Astrocyte of the hippocampus (primary cell): ENCODE results near the gene TRIM43.
"Not testable (repeated sequence)": the region's sequence is repeated elsewhere in the genome, so short reads cannot be mapped to it uniquely, and the experiment has no call there.

ENCODE experiments used
- DNase-seq: peaks from one replicate; pipeline ENCODE4 v3.0.0; 2011; ENCODE audit warnings: low read depth, low spot score

The TRIM43 gene

DNA sequence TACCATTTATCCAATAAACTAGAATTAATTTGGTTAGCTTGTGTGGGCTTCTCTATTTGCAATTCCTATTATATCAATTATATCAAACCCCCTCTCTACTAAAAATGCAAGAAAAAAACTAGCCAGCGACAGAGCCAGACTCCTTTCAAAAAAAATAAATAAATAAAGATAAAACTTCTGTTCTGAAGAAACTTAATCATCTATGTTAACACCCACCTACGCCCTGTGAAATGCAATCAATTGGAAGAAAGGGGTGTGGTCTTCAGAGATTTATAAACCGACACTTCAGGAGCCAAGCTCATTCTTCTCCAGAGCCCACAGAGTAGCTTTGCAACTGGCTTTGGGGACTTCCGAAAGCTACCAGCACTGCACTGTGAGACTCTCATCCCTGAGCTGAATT is at the start of gene TRIM43:
TRIM43 (plus strand) TSS at position 301 of the 400 bp plus-strand sequence. CDS start 2,023 bp downstream, outside the sequence.
- DNase-seq, result not testable (repeated sequence)

DNA sequence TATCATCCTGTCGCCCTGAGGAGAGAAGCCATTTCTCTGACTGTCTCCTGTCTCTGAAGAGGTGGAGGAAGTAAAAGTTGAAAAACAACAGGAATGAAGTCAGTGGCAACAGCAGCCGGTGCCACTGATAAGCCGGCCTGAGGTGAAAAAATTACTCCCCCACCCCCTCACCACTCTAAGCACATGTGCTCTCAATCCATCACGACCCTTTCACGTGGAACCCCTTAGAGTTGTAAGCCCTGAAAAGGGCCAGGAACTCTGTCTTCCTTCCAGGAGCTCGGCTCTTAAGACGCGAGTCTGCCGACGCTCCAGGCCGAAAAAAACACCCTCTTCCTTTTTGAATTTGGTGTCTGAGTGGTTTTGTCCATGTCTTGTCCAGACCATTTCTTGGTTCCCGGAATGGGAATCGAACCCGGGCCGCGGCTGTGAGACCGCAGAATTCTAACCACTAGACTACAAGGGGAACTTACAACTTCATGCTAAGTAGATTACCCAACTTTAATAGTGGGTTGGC is 40.7 kb upstream of the TRIM43 start:
- DNase-seq, result no peak

DNA sequence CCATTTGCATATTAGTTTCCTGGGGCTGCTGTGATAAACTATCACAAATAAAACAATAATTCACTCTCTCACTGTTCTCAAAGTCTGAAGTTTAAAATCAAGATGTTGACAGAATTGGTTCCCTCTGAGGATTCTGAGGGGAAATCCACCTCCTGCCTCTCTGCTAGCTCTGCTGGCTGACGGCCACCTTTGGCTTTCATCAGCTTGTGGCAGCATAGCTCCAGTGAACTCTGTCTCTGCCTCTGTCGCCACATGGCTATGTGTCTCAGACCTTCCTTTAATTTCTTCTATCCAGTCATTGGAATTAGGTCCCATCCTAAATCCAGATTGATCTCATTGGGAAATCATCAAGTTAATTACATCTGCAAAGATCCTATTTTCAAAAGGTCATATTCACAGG is 38.9 kb upstream of the TRIM43 start:
- DNase-seq, result peak; percentile 75

GRCh38 chr2:95569170-95569569 is 22.6 kb upstream of the TRIM43 start:
- DNase-seq, result no peak

DNA sequence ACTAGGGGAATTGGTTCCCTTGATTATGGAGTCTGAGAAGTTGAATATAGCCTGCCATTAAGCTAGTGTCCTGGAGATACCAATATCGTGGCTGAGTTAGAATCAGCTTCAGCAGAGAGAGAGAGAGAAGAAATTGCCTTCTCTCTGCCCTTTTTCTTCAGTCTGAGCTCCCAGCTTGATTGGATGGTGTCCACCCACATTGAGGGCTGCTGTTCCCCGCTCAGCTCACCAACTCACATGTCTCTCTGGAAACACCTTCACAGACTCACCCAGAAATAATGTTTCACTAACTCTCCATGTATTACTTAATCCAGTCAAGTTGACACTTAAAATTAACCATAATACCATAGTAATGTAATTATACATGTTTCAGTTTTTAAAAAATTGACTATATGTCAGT is 17.9 kb upstream of the TRIM43 start:
- no peak for DNase-seq

DNA sequence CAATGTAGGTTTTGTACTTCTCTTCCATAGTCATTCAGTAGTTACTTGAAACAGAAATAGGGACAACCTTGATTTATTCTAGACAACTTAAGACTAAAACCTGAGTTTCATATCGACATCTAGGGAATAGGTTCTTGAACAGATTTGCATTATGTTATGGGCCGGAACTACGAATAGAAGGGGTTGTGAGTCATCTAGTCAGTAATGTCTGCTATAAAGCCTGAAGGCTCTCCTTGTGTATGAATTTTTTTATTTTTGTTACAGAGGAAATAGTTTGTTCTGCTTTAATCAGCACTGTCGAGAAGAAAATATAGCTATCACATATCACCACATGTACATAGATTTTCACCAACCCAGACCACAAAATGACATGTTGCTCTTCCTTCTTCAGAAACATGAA is 17.3 kb upstream of the TRIM43 start:
- no peak for DNase-seq

GRCh38 chr2:95575857-95576256 is 15.9 kb upstream of the TRIM43 start:
- DNase-seq, result no peak

DNA sequence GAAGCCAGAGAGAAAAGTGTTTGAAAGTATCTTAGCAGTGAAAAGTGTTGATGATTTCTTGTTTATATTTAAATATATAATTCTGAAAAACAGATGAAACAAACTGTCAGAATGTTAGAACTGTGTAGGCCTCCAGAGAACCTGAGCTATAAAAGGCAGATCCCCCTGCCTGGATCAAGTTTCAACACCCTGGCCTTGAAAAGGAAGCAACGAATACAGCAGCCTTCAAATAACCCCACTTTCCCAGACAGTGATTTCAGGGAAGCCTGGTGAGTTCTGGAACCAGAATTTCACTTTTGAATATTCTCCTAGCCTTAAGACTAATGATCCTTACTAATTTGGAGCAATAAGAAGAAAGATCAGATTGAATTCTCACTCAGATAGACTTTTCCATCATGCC is 13.3 kb upstream of the TRIM43 start:
- DNase-seq, result no peak

GRCh38 chr2:95583545-95583944 is 8.3 kb upstream of the TRIM43 start:
- not testable (repeated sequence) for DNase-seq

- DNase-seq, result not testable (repeated sequence)
Observed at GRCh38 chr2:95584321-95584720, 7.5 kb upstream of the TRIM43 start.

DNA sequence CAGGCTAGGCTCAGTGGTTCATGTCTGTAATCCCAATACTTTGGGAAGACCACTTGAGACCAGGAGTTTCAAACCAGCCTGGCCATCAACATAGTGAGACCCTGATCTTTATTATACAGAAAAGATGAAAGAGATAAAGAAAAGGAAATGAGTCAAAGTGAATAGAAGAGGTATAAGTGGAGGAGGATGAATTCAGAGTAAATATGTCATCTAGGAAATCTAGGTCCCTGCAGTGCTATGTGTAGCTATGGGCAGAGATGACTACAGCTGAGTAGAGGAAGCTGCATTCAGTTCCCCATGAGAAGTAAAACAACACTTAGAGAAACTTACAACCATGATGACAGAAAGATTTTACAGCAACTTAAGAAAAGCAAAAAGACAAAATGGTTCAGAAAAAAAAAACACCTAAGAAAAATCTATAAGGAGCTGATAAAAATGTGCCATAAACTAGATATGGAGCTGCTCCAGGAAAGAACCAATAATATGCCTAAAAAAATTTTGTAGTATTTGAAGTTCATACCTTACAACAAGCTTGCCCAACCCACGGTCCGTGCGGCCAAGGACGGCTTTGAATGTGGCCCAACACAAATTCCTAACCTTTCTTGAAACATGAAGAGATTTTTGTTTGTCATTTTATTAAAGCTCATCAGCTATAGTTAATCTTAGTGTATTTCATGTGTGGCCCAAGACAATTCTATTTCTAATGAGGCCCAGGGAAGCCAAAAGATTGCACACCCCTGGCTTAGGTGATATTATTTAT is 1.8 kb upstream of the TRIM43 start:
- not testable (repeated sequence) for DNase-seq

GRCh38 chr2:95592973-95593372 is 1.2 kb downstream of the TRIM43 start:
- DNase-seq, result not testable (repeated sequence)

DNA sequence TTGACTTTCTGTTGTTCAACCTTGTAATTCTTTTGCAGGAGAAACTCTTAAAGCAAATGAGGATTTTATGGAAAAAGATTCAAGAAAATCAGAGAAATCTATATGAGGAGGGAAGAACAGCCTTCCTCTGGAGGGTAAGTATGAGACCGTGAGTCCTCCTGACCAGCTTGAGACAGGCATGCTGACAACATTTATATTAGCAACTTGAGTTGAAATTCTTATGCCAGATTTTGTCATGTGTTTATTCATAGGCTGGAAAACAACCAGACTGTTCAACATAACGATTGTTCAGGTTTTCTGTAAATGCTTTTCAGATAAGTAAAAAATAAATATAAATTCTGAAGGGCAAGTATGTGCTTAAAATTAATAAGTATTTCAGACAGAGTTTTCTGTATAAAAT is 3.2 kb downstream of the TRIM43 start:
- DNase-seq, result not testable (repeated sequence)

- not testable (repeated sequence) for DNase-seq
Observed at GRCh38 chr2:95601301-95601700, 9.5 kb downstream of the TRIM43 start.

DNA sequence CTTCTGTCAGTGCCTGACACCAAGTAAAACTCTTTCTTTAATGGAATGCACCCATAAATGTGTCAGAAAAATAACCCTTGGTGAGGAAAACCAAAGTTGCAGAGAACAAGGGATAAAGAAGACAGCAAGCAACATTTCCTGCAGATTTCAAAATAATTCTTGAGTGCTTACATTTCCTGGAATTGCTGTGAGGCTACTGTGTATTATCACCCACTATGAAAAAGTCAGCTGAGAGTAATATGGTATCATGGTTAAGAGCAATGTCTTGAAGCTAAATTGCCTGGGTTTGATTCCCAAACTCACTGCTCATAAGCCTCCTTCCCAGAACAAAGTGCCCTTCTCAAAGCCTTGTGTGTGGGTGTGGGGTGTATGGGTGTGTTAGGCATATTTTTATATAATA is 10.3 kb downstream of the TRIM43 start:
- not testable (repeated sequence) for DNase-seq

GRCh38 chr2:95608356-95608755 is 16.6 kb downstream of the TRIM43 start:
- DNase-seq, result not testable (repeated sequence)

GRCh38 chr2:95609764-95610163 is 18.0 kb downstream of the TRIM43 start:
- DNase-seq, result not testable (repeated sequence)

GRCh38 chr2:95613048-95613447 is 21.2 kb downstream of the TRIM43 start:
- not testable (repeated sequence) for DNase-seq

DNA sequence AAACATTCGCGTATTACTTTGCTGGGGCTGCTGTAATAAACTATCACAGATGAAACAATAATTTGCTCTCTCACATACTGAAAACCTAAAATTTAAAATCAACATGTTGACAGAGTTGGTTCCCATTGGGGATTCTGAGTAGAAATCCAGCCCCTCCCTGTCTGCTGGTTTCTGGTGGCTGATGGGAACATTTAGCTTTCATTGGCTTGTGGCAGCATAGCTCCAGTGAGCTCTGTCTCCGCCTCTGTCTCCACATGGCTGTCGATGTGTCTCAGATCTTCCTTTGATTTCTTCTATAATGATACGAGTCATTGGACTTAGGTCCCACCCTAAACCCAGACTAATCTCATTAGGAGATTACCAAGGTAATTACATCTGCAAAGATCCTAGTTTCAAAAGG is 30.9 kb downstream of the TRIM43 start:
- DNase-seq, result not testable (repeated sequence)

DNA sequence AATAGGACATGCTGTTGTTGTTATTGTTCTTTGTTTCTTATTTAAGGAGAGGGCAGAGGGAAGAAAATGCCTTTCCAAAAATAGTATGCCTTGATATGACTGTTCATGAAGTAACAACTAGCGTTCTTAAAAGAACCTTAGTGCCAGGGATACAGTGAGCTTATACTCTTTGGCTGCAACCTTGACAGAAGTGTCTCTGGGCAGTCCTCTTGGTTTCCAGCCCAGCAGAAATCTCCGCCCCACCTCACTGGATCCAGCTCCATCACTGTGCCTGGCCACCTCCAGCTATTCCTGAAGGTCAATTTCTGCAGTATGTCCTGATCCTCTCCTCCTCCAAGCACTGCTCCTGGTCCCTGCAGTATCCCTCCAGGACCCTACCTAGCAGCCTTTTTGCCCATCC is 39.2 kb downstream of the TRIM43 start:
- DNase-seq, result not testable (repeated sequence)

- DNase-seq, result not testable (repeated sequence)
Observed at GRCh38 chr2:95633626-95634259, 41.9 kb downstream of the TRIM43 start.

- not testable (repeated sequence) for DNase-seq
Observed at GRCh38 chr2:95640515-95641288, 48.9 kb downstream of the TRIM43 start.
